Neural progenitor cell (in vitro differentiated cells): Measurements from ENCODE around the gene RGPD3. TPM values are rescaled to one million over a fixed set of nuclear protein-coding genes. Genes with fewer than 3 reads are reported as not detected.

Experiments
- DNase-seq: peaks from one replicate; pipeline ENCODE4 v3.0.0-alpha.2; 2016; ENCODE audit warnings: low spot score
- H2AFZ ChIP-seq: fragments of 200-600 bp; sonication (generic); replicated peaks from 2 replicates; pipeline ENCODE4 v1.6.1; 2016; ENCODE audit warnings: antibody characterized with exemption
- H3F3A ChIP-seq: fragments of 200-600 bp; sonication (generic); 2 replicates; pipeline ENCODE4 v1.6.1; 2016; ENCODE audit warnings: antibody characterized with exemption, low read depth
- H3K27ac ChIP-seq: fragments of 200-600 bp; sonication (generic); 2 replicates; pipeline ENCODE4 v1.5.1; 2016; ENCODE audit warnings: mild to moderate bottlenecking
- H3K27me3 ChIP-seq: fragments of 200-600 bp; sonication (generic); 2 replicates; pipeline ENCODE4 v1.6.1; 2016; ENCODE audit warnings: mild to moderate bottlenecking, moderate library complexity
- H3K36me3 ChIP-seq: fragments of 200-600 bp; sonication (generic); 2 replicates; pipeline ENCODE4 v1.5.1; 2016
- H3K4me1 ChIP-seq: fragments of 200-600 bp; sonication (generic); 2 replicates; pipeline ENCODE4 v1.6.1; 2016; ENCODE audit warnings: mixed run types
- H3K4me2 ChIP-seq: fragments of 200-600 bp; sonication (generic); 2 replicates; pipeline ENCODE4 v1.6.1; 2016
- H3K4me3 ChIP-seq: fragments of 200-600 bp; sonication (generic); 2 replicates; pipeline ENCODE4 v1.5.1; 2016
- H3K79me2 ChIP-seq: fragments of 200-600 bp; sonication (generic); 2 replicates; pipeline ENCODE4 v1.6.1; 2016; ENCODE audit warnings: low read depth
- H3K9ac ChIP-seq: fragments of 200-600 bp; sonication (generic); 2 replicates; pipeline ENCODE4 v1.6.1; 2016
- H3K9me3 ChIP-seq: fragments of 200-600 bp; sonication (generic); 2 replicates; pipeline ENCODE4 v1.5.1; 2016; ENCODE audit warnings: low read depth
- H4K20me1 ChIP-seq: fragments of 200-600 bp; sonication (generic); 2 replicates; pipeline ENCODE4 v1.6.1; 2016; ENCODE audit warnings: low read depth
- H3K27ac Mint-ChIP-seq: 3 replicates; pipeline ENCODE4 v1.8.0; 2021; ENCODE audit warnings: mixed read lengths
- H3K27me3 Mint-ChIP-seq: 2 replicates; pipeline ENCODE4 v1.8.0; 2022; ENCODE audit warnings: low read depth, mild to moderate bottlenecking, inconsistent platforms, moderate library complexity, mixed read lengths; ENCODE audit not compliant: insufficient read depth
- H3K36me3 Mint-ChIP-seq: 3 replicates; pipeline ENCODE4 v1.8.0; 2021; ENCODE audit warnings: mixed read lengths
- H3K4me1 Mint-ChIP-seq: 3 replicates; pipeline ENCODE4 v1.8.0; 2021; ENCODE audit warnings: mixed read lengths
- H3K4me3 Mint-ChIP-seq: 3 replicates; pipeline ENCODE4 v1.8.0; 2021; ENCODE audit warnings: mild to moderate bottlenecking, moderate library complexity, mixed read lengths
- H3K9me3 Mint-ChIP-seq: 3 replicates; pipeline ENCODE4 v1.8.0; 2020; ENCODE audit warnings: mixed read lengths
- CTCF ChIP-seq: fragments of 200-600 bp; sonication (generic); IDR thresholded peaks from 2 replicates; pipeline ENCODE4 v1.5.1; 2017; ENCODE audit warnings: antibody characterized with exemption, mild to moderate bottlenecking
- EZH2 ChIP-seq: fragments of 200-600 bp; sonication (generic); IDR thresholded peaks from 2 replicates; pipeline ENCODE4 v1.6.1; 2017; ENCODE audit warnings: antibody characterized with exemption, mild to moderate bottlenecking, moderate library complexity
- EZH2phosphoT487 ChIP-seq: fragments of 200-600 bp; sonication (generic); IDR thresholded peaks from 2 replicates; pipeline ENCODE4 v1.6.1; 2017; ENCODE audit warnings: antibody characterized with exemption
- total RNA-seq: library from RNA; depleted of rRNA; stranded (reverse); fragments of >200 nt; gene quantifications from 2 replicates; pipeline ENCODE4 v1.2.3, GENCODE V29; 2015; ENCODE audit warnings: low replicate concordance

RGPD3 gene
- total RNA-seq, 1 donor from 2014 or later = 0.07 TPM

GRCh38 chr2:106343274-106343673 lies 124.9 kb downstream of the RGPD3 start:
- H3K27me3 Mint-ChIP-seq = no peaks in the 10 kb centered on the region
- no peak overlapping the region for H3K27ac Mint-ChIP-seq
- no peak overlapping the region for H3K4me3 ChIP-seq
- no peak for DNase-seq
- H3K9me3 Mint-ChIP-seq = peaks cover 5% of the 10 kb centered on the region
- no peaks in the 10 kb centered on the region for H3K27me3 ChIP-seq
- H3K4me3 Mint-ChIP-seq = no peak overlapping the region
- H3K79me2 ChIP-seq = no peaks in the 10 kb centered on the region
- TF ChIP-seq EZH2phosphoT487 (no peak), EZH2 (no peak), CTCF (no peak)
- no peaks in the 10 kb centered on the region for H3K36me3 Mint-ChIP-seq
- no peak overlapping the region for H3K9ac ChIP-seq
- peaks cover 21% of the 10 kb centered on the region for H3K4me1 Mint-ChIP-seq
- H3K36me3 ChIP-seq = no peaks in the 10 kb centered on the region
- H3K4me2 ChIP-seq = no peak overlapping the region
- no peaks in the 10 kb centered on the region for H3F3A ChIP-seq
- H3K9me3 ChIP-seq = no peaks in the 10 kb centered on the region
- H2AFZ ChIP-seq = no peak overlapping the region
- H4K20me1 ChIP-seq = no peaks in the 10 kb centered on the region
- H3K4me1 ChIP-seq = no peaks in the 10 kb centered on the region
- H3K27ac ChIP-seq = no peak overlapping the region

GRCh38 chr2:106342831-106343251 lies 125.4 kb downstream of the RGPD3 start:
- no peak overlapping the region for H2AFZ ChIP-seq
- no peak for DNase-seq
- peaks cover 22% of the 10 kb centered on the region for H3K4me1 Mint-ChIP-seq
- no peaks in the 10 kb centered on the region for H4K20me1 ChIP-seq
- H3K27ac Mint-ChIP-seq = no peak overlapping the region
- no peaks in the 10 kb centered on the region for H3K9me3 ChIP-seq
- H3K79me2 ChIP-seq = no peaks in the 10 kb centered on the region
- H3K36me3 Mint-ChIP-seq = no peaks in the 10 kb centered on the region
- no peaks in the 10 kb centered on the region for H3K4me1 ChIP-seq
- no peak for TF ChIP-seq EZH2phosphoT487
- TF ChIP-seq EZH2 = no peak
- no peak for TF ChIP-seq CTCF
- H3K27ac ChIP-seq = no peak overlapping the region
- H3K4me2 ChIP-seq = no peak overlapping the region
- no peaks in the 10 kb centered on the region for H3F3A ChIP-seq
- H3K27me3 Mint-ChIP-seq = no peaks in the 10 kb centered on the region
- peaks cover 5% of the 10 kb centered on the region for H3K9me3 Mint-ChIP-seq
- H3K9ac ChIP-seq = no peak overlapping the region
- H3K4me3 Mint-ChIP-seq = no peak overlapping the region
- H3K27me3 ChIP-seq = no peaks in the 10 kb centered on the region
- H3K4me3 ChIP-seq = no peak overlapping the region
- H3K36me3 ChIP-seq = no peaks in the 10 kb centered on the region

- Histone ChIP-seq H3K9me3 (no peaks in the 10 kb centered on the region), H3K9ac (no peak overlapping the region), H4K20me1 (no peaks in the 10 kb centered on the region), H2AFZ (no peak overlapping the region), H3K4me3 (no peak overlapping the region), H3K4me1 (no peaks in the 10 kb centered on the region), H3K36me3 (no peaks in the 10 kb centered on the region), H3K79me2 (no peaks in the 10 kb centered on the region), H3F3A (no peaks in the 10 kb centered on the region), H3K4me2 (no peak overlapping the region), H3K27ac (no peak overlapping the region), H3K27me3 (no peaks in the 10 kb centered on the region)
- Mint-ChIP-seq H3K9me3 (peaks cover 5% of the 10 kb centered on the region), H3K27ac (peak overlapping the region; percentile 63), H3K4me1 (peaks cover 22% of the 10 kb centered on the region), H3K36me3 (no peaks in the 10 kb centered on the region), H3K4me3 (no peak overlapping the region), H3K27me3 (no peaks in the 10 kb centered on the region)
- no peak for DNase-seq
- TF ChIP-seq CTCF (no peak), EZH2 (no peak), EZH2phosphoT487 (no peak)
Observed at GRCh38 chr2:106341666-106342065, 126.5 kb downstream of the RGPD3 start.

Other genes with a start within 250 kb of the RGPD3 start
- not detected in 2 replicates for gene CD8B2, start 19.0 kb upstream of the RGPD3 start, total RNA-seq